Mucosa of gallbladder (tissue), 1 donor: Measurements from ENCODE around the gene RAB3GAP2. TPM values are rescaled to one million over a fixed set of nuclear protein-coding genes. Genes with fewer than 3 reads are reported as not detected.
A peak's percentile ranks its signal among the peaks of the same experiment; 100 is the strongest.
"Not testable (repeated sequence)": the region's sequence is repeated elsewhere in the genome, so short reads cannot be mapped to it uniquely, and the experiment has no call there.

Experiments used
- DNase-seq: peaks from one replicate; pipeline ENCODE4 v3.0.0-alpha.2; 2020; ENCODE audit warnings: low spot score
- total RNA-seq: library from RNA; stranded (reverse); gene quantifications from one replicate; pipeline ENCODE4 v1.2.1, GENCODE V29; 2021
- donor health status: DM: no; HTN: no; CAD: no.

The RAB3GAP2 gene
- total RNA-seq, 1 donor from 2014 or later: 36.3 TPM

DNA sequence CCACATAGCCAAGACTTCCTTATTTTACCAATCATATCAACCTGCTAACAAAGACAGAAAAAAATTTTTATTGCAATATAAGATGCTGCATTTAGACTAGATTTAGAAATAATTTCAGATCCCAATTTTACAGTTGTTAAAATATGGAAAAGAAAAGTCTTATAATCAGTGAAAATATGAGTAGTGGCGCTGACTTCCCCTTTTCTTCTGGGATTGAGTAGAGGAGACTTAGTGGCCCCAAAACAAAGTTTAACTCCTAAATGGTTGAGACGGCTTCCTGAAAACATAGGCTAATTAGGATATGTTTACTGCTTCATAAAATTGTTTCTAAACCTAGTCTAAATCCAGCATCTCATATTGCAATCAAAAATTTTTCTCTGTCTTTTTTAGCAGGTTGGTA, 68.4 kb downstream of the RAB3GAP2 start:
- DNase-seq: no peak

DNA sequence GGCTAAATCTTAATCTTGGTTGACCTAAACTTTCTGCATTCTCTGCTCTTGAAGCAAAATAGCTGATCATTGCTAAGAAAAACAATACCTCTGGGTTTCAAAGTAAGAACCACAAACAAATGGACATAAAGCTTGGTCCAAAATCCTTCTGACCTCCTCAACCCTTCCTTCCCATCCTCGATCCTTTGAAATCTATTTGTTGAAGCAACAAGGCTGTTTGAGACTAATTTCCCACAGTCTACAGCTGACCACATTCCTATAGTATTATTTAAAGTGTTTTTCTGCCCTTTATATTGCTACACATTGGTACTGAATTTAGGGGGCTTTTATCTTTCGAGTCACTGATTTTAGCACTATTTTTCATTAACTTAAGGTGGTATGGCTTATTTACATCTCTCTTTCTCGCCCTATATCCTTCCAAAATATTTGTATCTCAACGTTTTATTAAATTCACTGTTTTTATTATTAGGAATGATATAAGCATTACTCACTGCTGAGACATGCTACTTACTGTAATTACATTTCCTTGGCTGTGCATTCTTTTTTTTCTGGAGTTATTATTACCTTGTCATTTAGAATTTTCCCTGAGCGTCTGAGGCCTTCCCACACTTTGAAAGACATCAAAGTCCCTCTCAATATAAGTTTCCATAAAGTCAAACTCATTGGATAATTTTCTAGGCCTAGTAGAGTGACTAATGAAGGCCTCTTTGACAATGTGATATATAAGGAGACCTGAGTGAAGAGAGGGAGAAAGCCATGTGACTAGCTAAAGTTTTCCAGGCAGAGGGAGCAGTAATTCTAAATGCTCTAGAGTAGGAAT, 73.9 kb downstream of the RAB3GAP2 start:
- no peak for DNase-seq

DNA sequence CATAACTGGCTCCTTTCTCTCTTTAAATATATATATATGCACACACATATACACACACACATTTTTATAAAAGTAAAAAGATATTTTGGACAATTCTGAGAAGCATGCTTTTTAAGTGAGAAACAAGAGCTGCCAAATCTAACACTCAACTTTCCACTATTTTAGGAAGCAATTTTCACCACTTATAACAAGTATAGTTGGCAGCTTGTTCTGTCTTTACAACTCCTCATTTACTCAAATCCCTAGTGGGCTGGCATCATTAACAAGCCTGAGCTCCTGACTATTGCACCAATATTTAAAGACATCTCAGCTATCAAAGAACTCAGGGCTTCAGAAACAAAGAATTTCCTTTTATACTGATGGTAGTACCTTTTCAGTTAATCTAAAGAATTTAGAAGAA, 76.6 kb downstream of the RAB3GAP2 start:
- no peak for DNase-seq

DNA sequence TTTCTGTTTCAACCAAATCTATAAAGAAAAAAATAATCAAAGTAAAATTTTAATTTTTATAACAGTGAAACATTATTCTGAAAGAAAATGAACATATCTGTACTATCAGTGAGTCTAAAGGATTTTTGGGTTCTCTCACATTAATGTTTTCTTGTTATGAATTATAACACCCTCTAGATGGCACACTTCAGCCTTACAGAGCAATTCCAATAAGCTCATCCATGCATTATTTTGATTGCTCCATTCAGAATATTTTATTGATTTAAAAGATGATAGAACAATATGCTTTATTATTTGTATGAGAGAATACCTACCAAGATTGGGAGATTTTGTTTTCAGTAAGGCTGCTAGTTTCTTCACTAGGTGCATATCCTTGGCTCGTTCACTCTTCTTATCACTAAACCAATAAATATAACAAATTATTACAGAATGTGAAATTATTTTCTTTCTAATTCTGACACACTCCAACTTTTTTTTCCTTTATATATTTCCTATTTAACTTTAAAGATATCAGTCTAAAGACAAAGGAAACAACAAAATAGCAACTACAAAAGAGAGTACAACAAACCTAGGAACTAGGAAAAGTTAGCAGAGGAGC, 82.4 kb downstream of the RAB3GAP2 start:
- DNase-seq: no peak

DNA sequence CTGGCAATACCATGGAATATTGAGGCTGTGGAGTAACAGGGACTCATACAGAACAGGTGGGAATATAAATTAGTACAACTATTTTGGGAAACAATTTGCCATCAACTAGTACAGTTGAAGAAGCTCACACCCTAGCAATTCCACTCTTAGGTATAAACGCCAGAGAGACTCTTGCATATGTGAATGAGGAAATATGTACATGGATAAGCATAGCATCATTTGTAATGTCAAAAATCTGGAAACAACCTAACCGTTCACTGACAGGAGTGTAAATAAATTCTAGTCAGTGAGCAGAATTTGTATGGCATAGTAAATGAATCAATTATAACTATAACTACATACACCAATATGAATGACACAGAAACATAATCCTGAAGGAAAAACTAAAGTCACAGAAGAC, 83.7 kb downstream of the RAB3GAP2 start:
- no peak for DNase-seq

DNA sequence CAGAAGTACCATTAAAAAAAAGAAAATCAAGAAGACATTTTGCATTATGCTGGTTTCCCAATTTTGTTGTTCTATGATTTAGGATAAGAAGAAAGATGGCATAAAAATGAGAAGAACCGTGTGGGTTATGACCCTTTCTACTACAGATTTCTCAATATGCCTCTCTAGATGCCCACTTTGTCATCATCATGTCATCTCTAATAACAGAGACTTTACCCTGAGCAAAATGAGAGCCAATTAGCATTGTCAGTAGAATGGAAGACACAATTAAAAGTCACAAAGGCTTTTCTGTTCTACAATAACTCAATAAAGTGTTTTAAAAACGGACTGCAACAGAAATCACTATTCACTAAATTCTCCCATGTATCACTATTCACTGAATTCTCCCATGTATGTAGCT, 85.5 kb downstream of the RAB3GAP2 start:
- no peak for DNase-seq

DNA sequence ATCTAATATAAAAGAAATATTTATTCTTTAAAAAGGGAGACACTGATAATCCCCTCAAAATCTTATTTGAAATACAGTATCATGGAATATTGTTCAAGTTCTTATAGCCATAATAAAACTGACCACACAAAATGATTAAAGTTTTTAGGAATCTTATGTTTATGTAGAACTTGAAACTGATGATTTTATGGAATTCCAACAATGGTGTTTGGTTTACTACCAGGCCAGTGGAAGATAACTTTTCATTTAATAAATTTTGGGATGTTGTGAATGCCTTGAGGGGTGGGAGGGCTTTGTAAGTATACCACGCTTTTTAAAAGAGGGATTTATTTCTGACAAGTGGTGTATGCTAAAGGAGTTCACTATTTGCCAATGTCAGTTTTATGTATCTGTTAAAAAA, 87.7 kb downstream of the RAB3GAP2 start:
- no peak for DNase-seq

DNA sequence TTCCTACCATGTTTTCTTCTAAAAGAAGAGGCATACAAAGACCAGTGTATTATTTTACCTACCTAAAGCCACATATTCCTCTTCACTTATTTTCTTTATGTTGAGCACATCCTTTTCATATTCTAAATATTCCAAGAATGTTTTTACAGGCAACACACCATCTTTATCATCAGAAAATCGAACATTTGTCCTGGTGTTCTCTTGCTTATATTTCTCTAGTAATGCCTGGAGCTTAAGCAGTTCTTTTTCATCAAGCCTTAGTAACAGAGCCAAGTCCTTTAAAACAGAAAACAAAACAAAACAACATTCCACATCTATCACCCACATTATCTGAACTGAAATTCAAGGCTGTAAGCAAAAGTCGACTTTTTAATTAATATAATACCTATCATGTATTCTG, 89.6 kb downstream of the RAB3GAP2 start:
- no peak for DNase-seq

DNA sequence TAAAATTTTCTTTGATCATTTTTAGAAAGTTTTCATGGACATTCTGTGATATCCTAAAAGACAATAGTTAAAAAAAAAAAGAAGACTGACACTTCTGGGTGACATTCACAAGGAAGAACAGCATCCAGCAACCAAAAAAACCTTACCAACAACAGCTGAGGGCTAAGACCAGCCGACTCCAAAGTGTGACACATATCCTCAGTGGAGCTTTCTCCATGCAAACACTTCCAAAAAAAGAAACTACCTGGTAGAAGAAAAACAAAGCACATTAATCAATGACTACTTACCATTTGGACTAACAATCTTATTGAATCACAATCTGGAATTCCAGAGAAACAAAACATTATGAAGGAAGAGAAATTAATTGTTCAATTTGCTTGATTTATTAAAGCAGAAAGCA, 90.1 kb downstream of the RAB3GAP2 start:
- no peak for DNase-seq

DNA sequence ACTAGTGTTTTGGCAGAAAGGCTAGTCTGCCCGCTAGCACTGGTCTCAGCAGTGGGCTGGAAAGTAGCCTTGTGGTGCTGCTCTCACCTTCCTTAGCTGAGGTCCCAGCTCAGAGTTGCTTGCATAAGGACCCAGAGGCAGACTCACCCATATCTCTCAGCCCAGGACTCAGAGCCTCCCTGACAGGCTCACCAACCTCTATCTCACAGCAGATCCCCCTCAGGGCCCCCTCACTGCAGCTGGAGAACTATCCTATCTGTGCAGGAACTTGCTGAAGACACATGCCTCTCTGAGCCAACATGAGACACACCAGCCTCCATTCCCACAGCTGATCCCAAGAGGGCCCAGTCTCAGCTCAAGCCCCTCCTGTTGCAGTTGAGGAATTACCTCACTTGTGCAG, 95.7 kb downstream of the RAB3GAP2 start:
- no peak for DNase-seq

DNA sequence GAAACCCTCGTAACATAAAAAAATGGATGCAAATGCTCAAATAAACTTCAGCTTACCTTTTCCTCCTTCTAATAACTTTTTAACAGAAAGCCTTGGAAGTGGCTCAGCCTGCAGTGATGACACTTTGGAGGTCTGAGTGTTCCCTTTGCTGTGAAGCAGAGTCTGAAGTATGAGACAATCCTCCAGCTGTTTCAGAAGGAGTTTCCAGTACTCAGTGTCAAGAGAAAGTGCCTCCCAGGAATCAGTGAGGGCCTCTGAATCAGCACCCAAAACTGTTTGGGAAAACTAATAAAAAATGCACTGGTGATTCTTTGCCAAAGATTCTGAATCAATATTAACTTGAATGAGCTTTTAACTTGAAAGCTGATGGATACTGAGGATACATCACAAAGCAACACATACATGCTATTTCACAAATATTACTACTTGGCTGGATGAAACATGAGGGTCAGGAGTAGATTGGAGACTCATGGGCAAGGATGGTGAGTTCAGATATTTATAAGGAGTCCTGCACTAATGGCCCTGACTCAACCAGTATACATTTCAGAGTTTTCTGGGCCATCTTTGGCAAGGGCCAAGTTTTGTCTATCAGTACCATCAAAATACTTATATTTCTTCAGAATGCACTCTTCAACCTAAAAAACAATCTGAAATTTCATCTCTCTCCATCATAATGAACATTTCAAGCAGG, 101.3 kb downstream of the RAB3GAP2 start:
- DNase-seq: no peak

DNA sequence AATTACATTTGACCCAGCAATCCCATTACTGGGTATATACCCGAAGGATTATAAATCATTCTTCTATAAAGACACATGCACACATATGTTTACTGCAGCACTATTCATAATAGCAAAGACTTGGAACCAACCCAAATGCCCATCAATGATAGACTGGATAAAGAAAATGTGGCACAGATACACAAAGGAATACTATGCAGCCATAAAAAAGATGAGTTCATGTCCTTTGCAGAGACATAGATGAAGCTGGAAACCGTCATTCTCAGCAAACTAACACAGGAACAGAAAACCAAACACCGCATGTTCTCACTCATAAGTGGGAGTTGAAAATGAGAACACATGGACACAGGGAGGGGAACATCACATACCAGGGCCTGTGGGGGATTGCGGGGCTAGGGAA, 102.4 kb downstream of the RAB3GAP2 start:
- not testable (repeated sequence) for DNase-seq

DNA sequence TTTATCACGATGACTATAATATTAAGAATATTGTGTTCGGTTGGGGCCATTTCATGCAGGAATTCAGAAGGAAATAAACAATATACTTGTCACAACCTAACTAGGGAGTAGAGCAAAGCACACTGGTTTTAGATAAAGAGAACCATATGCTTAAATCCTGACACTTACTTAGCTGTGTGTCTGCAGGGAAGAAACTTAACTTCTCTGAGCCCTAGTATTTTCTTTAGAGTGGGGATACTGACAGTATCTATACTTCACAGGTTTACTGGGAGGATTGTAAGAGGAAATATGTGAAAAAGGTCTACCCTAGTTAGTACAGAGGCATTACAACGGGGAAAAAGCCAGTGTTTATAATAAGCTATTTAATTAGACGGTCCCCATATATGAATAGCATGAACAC, 105.4 kb downstream of the RAB3GAP2 start:
- no peak for DNase-seq

DNA sequence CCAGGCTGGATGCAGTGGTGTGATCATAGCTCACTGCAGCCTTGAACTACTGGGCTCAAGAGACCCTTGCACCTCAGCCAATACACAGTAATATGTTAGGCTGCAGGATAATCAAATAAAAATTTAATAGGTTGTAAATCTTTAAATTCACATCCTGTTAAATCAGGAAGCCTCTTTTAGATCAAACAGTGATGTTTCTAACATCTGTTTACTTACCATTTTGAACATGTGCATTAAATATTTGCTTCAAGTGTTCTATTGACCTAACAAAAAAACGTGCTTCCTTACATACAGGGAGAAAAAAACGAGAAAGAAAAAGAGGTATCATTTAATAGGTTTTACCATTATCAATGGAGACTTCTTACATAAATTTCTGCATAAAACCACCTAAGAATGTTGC, 107.7 kb downstream of the RAB3GAP2 start:
- no peak for DNase-seq

DNA sequence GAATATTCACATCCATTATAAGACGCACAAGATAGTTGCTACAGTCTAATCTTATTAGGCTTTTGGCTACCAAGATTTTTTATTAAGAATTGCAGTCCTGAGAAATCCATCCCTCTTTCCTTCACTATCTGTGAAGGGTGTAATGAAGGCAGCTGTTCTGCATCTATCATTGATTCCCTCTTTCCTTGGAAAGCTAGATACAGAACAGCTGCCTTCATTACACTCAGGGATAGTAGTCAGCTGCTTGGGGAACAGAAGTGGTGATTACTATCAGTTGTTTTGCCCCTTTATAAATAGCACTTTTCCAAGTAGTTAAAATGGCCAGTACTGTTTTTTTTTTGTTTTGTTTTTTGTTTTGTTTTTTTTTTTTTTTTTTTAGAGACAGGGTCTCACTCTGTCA, 108.1 kb downstream of the RAB3GAP2 start:
- no peak for DNase-seq

DNA sequence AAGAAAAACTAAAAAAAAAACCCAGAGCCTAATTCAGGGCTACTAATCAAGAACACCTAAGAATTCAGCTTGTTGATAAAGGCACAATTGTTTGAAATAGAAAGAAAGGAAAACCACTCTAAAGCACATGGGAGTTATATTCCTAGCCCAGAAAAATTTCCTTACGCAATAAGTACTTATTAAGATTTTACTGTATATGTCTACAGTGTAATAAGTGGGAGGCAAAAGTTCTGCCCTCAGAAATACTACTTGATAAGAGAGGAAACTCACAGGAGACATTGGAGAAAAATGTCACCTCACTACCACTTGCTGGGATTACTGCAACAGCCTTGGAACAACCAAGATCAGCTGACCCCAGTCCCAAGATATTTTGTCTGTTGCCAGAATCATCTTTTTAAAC, 112.2 kb downstream of the RAB3GAP2 start:
- no peak for DNase-seq

DNA sequence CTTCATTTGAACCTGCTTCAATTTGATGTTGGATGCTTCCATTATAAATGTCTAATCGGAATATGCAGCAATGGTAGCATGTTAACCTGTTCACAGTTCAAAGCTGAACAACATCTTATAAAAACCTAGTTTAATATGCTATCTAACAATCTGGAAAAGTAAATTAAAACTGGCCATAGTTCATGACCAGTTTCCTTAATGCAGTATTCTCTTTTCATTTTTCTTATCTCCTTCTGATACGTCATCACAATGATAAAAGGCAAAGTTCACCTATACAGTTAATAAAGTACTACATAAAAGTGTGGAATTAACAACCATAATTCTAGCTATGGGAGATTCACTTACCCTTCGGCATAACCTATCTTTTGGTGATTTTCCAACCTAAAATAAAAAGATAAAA, 113.2 kb downstream of the RAB3GAP2 start:
- no peak for DNase-seq

DNA sequence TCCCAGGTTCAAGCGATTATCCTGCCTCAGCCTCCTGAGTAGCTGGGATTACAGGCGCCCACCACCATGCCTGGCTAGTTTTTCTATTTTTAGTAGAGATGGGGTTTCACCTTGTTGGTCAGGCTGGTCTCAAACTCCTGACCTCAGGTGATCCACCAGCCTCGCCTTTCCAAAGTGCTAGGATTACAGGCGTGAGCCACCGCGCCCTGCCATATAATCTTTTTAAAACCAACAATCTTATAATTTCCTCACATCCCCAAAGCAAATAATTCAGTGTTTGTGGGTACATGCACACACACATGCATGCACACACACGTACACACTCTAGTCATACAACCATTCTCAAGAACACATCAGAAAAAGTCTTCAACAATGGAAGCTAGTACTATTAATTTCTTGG, 113.7 kb downstream of the RAB3GAP2 start:
- not testable (repeated sequence) for DNase-seq

DNA sequence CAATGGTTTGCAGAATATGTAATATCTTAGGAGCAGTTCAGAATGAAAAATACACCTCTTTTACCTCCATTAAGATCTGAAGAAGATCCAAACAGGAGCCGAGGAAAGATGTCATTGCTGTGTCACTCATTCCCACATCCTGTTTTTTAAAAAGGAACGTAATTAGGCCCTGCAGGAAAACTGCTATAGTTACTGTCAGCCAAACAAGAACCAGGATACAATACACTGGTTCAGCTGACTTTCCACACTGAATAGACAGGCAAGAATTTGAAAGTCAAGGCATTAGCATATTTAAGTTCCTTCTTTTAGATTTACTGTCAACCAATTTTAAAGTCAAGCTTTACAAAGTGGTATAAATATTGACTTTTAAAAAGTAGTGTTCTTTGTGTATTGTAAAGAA, 114.5 kb downstream of the RAB3GAP2 start:
- DNase-seq: no peak

DNA sequence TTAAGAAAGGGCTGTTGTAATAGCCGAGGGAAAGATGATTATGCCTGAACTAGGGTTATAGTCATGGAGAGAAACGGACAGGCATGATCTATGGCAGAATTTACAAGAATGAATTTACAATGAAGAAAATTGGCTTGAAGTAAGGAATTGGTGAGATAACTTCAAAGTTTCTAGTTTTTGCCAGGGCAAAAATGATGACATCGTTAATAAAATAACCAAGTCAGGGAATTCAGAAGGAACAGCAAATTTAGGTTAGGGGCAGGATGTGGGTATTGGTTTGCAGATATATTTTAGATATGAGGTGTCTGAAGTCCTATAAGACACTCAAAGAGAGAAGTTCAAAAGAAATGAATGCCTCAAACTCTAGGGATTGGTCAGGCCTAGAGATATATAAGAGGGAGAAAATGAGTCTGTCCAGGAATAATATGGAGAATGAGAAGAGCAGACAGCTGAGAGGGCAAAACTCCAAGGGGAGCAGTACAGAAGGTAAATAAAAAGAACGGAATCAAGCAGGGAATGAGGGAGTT, 115.6 kb downstream of the RAB3GAP2 start:
- no peak for DNase-seq

DNA sequence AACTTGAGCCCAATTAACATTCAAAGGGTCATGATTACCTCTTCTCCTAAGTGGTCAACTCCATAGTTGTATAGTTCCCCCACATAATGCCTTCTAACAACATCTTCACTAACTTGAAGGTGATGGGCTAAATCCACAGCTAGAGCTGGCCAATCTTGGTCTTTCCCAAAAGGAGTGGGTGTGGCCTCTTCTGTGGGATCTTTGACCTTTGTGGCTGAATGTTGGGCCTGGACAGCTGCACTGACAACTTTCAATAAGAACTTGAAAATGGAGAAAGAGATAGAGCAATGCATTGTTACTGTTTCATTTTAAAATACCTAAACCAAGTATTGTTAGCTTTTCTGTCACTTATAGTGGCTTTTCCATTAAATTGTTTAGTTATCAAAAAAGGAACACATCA, 119.1 kb downstream of the RAB3GAP2 start:
- no peak for DNase-seq

DNA sequence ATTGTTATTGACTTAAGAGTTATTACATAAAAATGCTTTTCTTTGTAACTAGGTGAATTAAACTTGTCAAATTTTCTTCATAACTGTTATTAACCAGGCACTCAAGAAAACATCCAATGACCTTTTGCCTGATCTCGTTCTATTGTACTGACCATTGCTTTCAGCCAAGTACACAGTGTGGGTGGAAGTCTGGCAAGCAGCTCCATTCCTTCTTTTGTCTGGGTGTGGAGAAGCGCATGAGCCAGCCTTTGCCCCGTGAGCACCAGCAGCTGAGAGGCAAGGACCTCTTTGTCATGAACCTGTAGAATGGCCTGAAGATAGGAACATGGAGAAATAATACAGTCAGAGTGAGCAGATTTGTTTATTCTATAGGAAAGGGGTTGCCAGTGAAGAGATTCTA, 120.8 kb downstream of the RAB3GAP2 start:
- DNase-seq: peak; percentile 43

DNA sequence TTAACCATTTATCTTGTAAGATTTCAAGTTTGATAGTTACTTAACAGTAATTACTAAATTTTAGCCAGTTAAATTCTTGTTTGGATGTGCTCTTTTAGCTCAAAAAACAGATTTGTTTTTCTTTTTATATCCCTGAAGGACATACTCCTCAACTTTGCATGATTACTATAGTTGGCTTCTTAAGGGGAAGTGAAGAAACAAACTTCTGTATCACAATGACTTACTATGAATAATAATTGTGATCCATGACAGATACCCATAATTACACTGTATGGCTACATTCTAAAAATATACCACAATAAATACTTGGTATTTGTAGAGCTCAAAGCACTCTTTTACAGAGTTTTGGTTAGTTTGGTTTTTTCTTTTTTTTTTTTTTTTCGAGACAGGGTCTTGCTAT, 122.5 kb downstream of the RAB3GAP2 start:
- DNase-seq: no peak
